Breast epithelium (tissue), 3 donors: ENCODE measurements around the gene EPB42.

Experiments
- CTCF ChIP-seq, 3 donors: fragments of 450-650 bp; IDR thresholded peaks; one replicate each; pipeline ENCODE4 v1.5.1; 2016 to 2017; ENCODE audit warnings: antibody characterized with exemption in 3 of 3, mild to moderate bottlenecking in 3 of 3, moderate library complexity in 3 of 3
- POLR2A ChIP-seq: fragments of 450-650 bp; IDR thresholded peaks from one replicate; pipeline ENCODE4 v1.6.1; 2016; ENCODE audit warnings: antibody characterized with exemption, mild to moderate bottlenecking, moderate library complexity

DNA sequence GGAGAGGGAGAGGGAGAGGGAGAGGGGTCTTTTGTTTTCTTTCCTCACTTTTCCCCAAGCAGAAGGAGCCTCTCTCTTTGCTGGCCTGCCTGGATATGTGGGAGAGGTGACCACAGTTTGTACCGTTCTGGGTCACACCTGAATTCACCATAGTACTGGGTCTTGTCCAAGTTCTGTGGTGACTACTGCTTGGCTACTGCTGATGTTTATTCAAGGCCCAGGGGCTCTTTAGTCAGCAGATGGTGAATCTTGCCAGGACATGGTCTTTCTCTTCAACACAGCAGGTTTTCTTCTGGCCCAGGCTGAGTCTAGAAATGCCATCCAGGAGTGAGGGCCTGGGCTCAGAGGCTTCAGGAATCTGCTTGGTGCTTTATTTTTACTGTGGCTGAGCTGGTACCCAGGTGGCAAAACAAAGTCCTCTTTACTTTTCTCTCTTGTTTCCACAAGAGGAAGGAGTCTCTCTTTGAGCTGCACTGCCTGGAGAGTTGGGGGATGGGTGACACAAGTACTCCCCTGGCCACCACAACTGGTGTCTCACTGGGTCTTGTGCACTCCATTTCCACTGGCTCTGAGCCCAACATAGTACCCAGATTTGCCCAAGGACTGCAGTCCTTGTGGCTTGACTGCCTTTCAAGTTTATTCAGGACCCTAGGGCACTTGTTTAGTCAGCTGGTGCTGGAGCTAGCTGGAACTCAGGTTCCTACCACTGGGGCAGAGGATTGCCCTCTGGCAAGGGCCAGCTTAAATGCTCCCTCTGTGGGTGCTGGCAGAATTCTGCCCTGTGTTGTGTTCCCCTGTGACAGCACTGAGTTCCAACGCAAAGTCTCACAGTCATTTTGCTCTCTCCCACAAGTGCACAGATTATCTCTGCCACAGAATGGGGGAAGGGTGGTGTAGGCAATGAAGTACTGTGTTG is 52.4 kb downstream of the EPB42 start:
- peak in 2 of 3 donors; percentile 9 to 39 for TF ChIP-seq CTCF (IDR thresholded peaks at IDR 0.05)
- TF ChIP-seq POLR2A: no peak
